K562 (cell line): ENCODE data around the gene NCKIPSD.

Experiments
- ARNT ChIP-seq, 2 experiments: fragments of 450-650 bp; IDR thresholded peaks; 2 replicates each; pipeline ENCODE4 v1.6.1; 2016; ENCODE audit warnings: mild to moderate bottlenecking in 1 of 2
- CC2D1A ChIP-seq: fragments of 450-650 bp; IDR thresholded peaks from 2 replicates; pipeline ENCODE4 v1.6.1; 2017; ENCODE audit warnings: mild to moderate bottlenecking
- EZH2 ChIP-seq: IDR thresholded peaks from 2 replicates; pipeline ENCODE4 v1.6.1; 2012; ENCODE audit warnings: low read depth, mild to moderate bottlenecking, inconsistent platforms, low read length, borderline replicate concordance
- FOXO4 ChIP-seq: fragments of 450-650 bp; formaldehyde crosslinking; IDR thresholded peaks from 2 replicates; pipeline ENCODE4 v1.4.0; 2020; ENCODE audit warnings: mild to moderate bottlenecking, moderate library complexity
- MXI1 ChIP-seq: IDR thresholded peaks from 2 replicates; pipeline ENCODE4 v1.6.1; 2011; ENCODE audit warnings: low read depth, mild to moderate bottlenecking, improper control_type of control experiment, low read length
- POLR2A ChIP-seq: fragments of 450-650 bp; conservative IDR thresholded peaks from 2 replicates; pipeline ENCODE4 v1.6.1; 2016
- SMARCA5 ChIP-seq: fragments of 450-650 bp; IDR thresholded peaks from 2 replicates; pipeline ENCODE4 v1.6.1; 2016
- TF ChIP-seq, protein P1 (sequence below), 3 experiments: IDR thresholded peaks in 2 of 3; conservative IDR thresholded peaks in 1 of 3; 2 replicates each; pipeline ENCODE4 v1.5.1; 2011 to 2012; ENCODE audit warnings: low read length in 3 of 3, mild to moderate bottlenecking in 3 of 3, control low read depth in 2 of 3, improper control_type of control experiment in 1 of 3, inconsistent platforms in 1 of 3, low read depth in 1 of 3, mixed read lengths in 1 of 3, moderate library complexity in 1 of 3; ENCODE audit not compliant: insufficient read depth in 2 of 3

DNA sequence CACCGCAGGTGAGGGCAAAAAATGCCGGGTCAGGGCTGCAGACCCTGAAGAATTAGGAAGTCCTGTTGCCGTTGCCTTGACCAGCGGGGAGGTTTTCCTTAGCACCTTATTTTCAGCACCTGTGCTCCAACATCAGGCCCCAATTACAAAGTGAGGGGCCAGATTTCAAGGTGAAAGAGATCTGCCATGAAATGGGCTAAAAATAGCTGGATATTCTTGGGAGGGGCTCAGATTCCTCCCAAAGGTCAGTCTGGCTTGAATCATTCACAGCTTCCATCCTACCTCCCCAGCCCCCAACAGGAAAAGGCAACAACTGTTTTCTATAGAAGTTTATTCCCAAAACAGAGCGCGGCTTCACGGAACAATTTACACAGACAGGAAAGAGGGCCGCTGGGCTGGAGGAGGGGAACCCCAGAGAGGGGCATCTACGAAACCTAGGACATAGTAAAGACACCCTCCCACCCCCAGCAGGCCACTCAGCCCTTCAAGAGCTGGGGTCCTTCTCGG, 49.5 kb downstream of the NCKIPSD start:
- TF ChIP-seq, protein P1, sequence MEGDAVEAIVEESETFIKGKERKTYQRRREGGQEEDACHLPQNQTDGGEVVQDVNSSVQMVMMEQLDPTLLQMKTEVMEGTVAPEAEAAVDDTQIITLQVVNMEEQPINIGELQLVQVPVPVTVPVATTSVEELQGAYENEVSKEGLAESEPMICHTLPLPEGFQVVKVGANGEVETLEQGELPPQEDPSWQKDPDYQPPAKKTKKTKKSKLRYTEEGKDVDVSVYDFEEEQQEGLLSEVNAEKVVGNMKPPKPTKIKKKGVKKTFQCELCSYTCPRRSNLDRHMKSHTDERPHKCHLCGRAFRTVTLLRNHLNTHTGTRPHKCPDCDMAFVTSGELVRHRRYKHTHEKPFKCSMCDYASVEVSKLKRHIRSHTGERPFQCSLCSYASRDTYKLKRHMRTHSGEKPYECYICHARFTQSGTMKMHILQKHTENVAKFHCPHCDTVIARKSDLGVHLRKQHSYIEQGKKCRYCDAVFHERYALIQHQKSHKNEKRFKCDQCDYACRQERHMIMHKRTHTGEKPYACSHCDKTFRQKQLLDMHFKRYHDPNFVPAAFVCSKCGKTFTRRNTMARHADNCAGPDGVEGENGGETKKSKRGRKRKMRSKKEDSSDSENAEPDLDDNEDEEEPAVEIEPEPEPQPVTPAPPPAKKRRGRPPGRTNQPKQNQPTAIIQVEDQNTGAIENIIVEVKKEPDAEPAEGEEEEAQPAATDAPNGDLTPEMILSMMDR (IDR thresholded peaks at IDR 0.05 in 2 of 3, conservative IDR thresholded peaks at IDR 0.05 in 1 of 3; ENCODE audit: insufficient read depth in 2 of 3, low read depth in 1 of 3, low read length in 3 of 3), result no peak
- TF ChIP-seq MXI1 (no peak), ARNT (IDR thresholded peaks at IDR 0.05) (no peak), POLR2A (no peak), EZH2 (no peak), CC2D1A (no peak), SMARCA5 (no peak), FOXO4 (CRISPR knock-in tag) (no peak)
